Epithelial cell of esophagus (primary cell): ENCODE results near the gene DCLK1.

Source experiments
- DNase-seq: peaks from one replicate; pipeline ENCODE4 v3.0.0; 2010; ENCODE audit warnings: low read depth
- H3K4me3 ChIP-seq: 2 replicates; pipeline ENCODE4 v1.5.1; 2011; ENCODE audit warnings: mild to moderate bottlenecking, low read length, control low read depth
- CTCF ChIP-seq: IDR thresholded peaks from 2 replicates; pipeline ENCODE4 v1.5.1; 2011; ENCODE audit warnings: low read depth, mild to moderate bottlenecking, low read length, control low read depth, inconsistent platforms; ENCODE audit not compliant: insufficient read depth; ENCODE audit errors: missing control alignments

Gene DCLK1

GRCh38 chr13:35887115-35887666 is 244.0 kb downstream of the DCLK1 start:
- TF ChIP-seq CTCF: no peak
- H3K4me3 ChIP-seq: no peak overlapping the region
- no peak for DNase-seq

- no peak for DNase-seq
- no peak overlapping the region for H3K4me3 ChIP-seq
- no peak for TF ChIP-seq CTCF
Measured at GRCh38 chr13:35886332-35887114, 244.7 kb downstream of the DCLK1 start.

DNA sequence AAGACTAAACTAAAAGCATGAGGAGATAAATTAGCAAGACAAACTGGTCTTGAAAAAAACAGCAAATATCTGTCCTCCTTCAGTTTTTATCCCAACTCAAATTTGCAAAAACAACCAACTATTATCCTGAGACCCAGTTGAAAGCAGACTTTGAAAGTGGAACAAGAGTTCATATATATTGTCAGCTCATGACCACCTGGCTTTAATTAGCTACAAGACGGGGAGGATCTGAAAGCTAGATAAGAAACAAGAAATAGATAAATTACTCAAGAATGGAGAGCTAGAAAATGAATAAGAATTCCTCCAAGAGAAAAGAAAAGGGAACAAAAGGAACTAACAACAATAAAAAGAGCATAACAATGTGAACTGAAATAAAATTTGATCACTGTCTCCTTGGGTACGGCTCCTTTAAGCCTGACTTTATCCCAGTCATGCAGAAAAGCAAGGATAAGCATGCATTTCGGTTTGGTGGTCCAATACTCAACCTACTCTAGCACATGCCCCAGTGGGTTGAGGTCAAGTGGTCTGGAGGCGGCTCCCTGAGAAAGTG is 246.9 kb downstream of the DCLK1 start:
- TF ChIP-seq CTCF: no peak
- H3K4me3 ChIP-seq: no peak overlapping the region
- no peak for DNase-seq

GRCh38 chr13:35882722-35883497 is 248.3 kb downstream of the DCLK1 start:
- no peak overlapping the region for H3K4me3 ChIP-seq
- DNase-seq: no peak
- TF ChIP-seq CTCF: no peak

DNA sequence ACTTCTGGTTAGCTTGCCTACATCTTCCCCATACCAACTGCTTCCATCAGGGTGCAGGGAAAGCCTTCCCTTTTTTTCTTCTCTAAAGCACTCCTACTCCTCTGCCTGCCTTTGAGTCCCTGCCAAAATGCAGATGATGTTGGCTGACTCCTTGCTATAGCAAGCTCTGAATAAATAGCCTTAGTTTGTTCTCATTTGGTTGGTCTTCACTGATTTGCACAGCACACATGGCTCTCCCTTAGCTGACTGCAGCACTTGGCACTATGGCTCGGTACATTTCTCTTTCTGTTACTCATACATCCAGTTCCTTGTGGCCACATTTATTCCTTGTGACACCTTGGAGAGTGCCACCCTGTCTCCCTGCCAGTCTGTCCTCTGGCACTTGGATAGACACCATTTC is 249.8 kb downstream of the DCLK1 start:
- no peak for TF ChIP-seq CTCF
- no peak for DNase-seq
- no peak overlapping the region for H3K4me3 ChIP-seq

DNA sequence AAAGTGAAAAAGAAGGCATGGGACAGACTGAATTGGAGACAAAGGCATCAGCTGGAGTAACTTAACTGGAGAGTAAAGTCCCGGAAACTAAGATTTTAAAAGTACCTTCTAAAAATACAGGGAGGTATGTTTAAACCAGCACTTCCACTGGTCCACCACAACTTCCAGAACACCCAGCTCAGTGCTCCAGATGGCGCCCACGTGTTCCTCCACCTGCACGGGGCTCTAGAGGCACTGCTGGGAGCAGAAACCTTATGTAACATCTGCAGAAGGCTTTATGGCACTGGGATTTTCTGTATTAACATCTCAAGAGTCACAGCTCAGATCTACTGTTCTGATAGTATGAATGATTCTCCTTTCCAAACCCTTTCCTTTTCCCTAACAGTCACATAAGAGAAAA is 252.1 kb downstream of the DCLK1 start:
- DNase-seq: no peak
- no peak overlapping the region for H3K4me3 ChIP-seq
- no peak for TF ChIP-seq CTCF
